ENCODE data around the gene DOCK11.
"Not testable (repeated sequence)": the region's sequence is repeated elsewhere in the genome, so short reads cannot be mapped to it uniquely, and the experiment has no call there.

The DOCK11 gene

GRCh38 chrX:118583781-118584180 lies 88.2 kb downstream of the DOCK11 start:
- Histone ChIP-seq H3K27ac (no peak overlapping the region), H3K9ac (ENCODE audit: insufficient read length) (no peak overlapping the region), H3K4me3 (no peak overlapping the region), H3K9me3 (ENCODE audit: low read depth, low read length) (no peaks in the 10 kb centered on the region), H3K36me3 (ENCODE audit: insufficient read depth, low read length) (no peaks in the 10 kb centered on the region)
- TF ChIP-seq EZH2 (IDR thresholded peaks at IDR 0.05) (no peak), POLR2AphosphoS5 (IDR thresholded peaks at IDR 0.05; ENCODE audit: borderline replicate concordance, low read depth, low read length) (no peak), FOXP2 (optimal IDR thresholded peaks at IDR 0.05; ENCODE audit: control extremely low read depth, extremely low read length, insufficient read depth) (no peak)
- DNase-seq (ENCODE audit: low read depth, low spot score) = no peak

GRCh38 chrX:118585296-118585695 lies 89.7 kb downstream of the DOCK11 start:
- TF ChIP-seq FOXP2 (optimal IDR thresholded peaks at IDR 0.05; ENCODE audit: control extremely low read depth, extremely low read length, insufficient read depth) (no peak), POLR2AphosphoS5 (IDR thresholded peaks at IDR 0.05; ENCODE audit: borderline replicate concordance, low read depth, low read length) (no peak), EZH2 (IDR thresholded peaks at IDR 0.05) (no peak)
- no peak overlapping the region for H3K4me3 ChIP-seq
- H3K9me3 ChIP-seq (ENCODE audit: low read depth, low read length) = no peaks in the 10 kb centered on the region
- no peak overlapping the region for H3K9ac ChIP-seq (ENCODE audit: insufficient read length)
- no peak for DNase-seq (ENCODE audit: low read depth, low spot score)
- no peaks in the 10 kb centered on the region for H3K36me3 ChIP-seq (ENCODE audit: insufficient read depth, low read length)
- H3K27ac ChIP-seq = no peak overlapping the region

GRCh38 chrX:118586206-118586605 lies 90.6 kb downstream of the DOCK11 start:
- not testable (repeated sequence) for H3K9ac ChIP-seq (ENCODE audit: insufficient read length); H3K4me3 ChIP-seq; DNase-seq (ENCODE audit: low read depth, low spot score); H3K36me3 ChIP-seq (ENCODE audit: insufficient read depth, low read length); H3K9me3 ChIP-seq (ENCODE audit: low read depth, low read length); H3K27ac ChIP-seq

GRCh38 chrX:118588715-118589114 lies 93.1 kb downstream of the DOCK11 start:
- no peaks in the 10 kb centered on the region for H3K9me3 ChIP-seq (ENCODE audit: low read depth, low read length)
- H3K4me3 ChIP-seq = no peak overlapping the region
- H3K27ac ChIP-seq = no peak overlapping the region
- no peak overlapping the region for H3K9ac ChIP-seq (ENCODE audit: insufficient read length)
- H3K36me3 ChIP-seq (ENCODE audit: insufficient read depth, low read length) = no peaks in the 10 kb centered on the region
- no peak for DNase-seq (ENCODE audit: low read depth, low spot score)
- TF ChIP-seq EZH2 (IDR thresholded peaks at IDR 0.05) = no peak
- TF ChIP-seq POLR2AphosphoS5 (IDR thresholded peaks at IDR 0.05; ENCODE audit: borderline replicate concordance, low read depth, low read length) = no peak
- TF ChIP-seq FOXP2 (optimal IDR thresholded peaks at IDR 0.05; ENCODE audit: control extremely low read depth, extremely low read length, insufficient read depth) = no peak

GRCh38 chrX:118589227-118589626 lies 93.6 kb downstream of the DOCK11 start:
- TF ChIP-seq FOXP2 (optimal IDR thresholded peaks at IDR 0.05; ENCODE audit: control extremely low read depth, extremely low read length, insufficient read depth) (no peak), POLR2AphosphoS5 (IDR thresholded peaks at IDR 0.05; ENCODE audit: borderline replicate concordance, low read depth, low read length) (no peak), EZH2 (IDR thresholded peaks at IDR 0.05) (no peak)

GRCh38 chrX:118593407-118593806 lies 97.8 kb downstream of the DOCK11 start:
- no peaks in the 10 kb centered on the region for H3K9me3 ChIP-seq (ENCODE audit: low read depth, low read length)
- no peak for DNase-seq (ENCODE audit: low read depth, low spot score)
- TF ChIP-seq FOXP2 (optimal IDR thresholded peaks at IDR 0.05; ENCODE audit: control extremely low read depth, extremely low read length, insufficient read depth) = no peak
- no peak for TF ChIP-seq POLR2AphosphoS5 (IDR thresholded peaks at IDR 0.05; ENCODE audit: borderline replicate concordance, low read depth, low read length)
- TF ChIP-seq EZH2 (IDR thresholded peaks at IDR 0.05) = no peak
- H3K4me3 ChIP-seq = no peak overlapping the region
- H3K27ac ChIP-seq = no peak overlapping the region
- no peaks in the 10 kb centered on the region for H3K36me3 ChIP-seq (ENCODE audit: insufficient read depth, low read length)
- no peak overlapping the region for H3K9ac ChIP-seq (ENCODE audit: insufficient read length)

More at GRCh38 chrX:118589227-118589626, 93.6 kb downstream of the DOCK11 start:
- no peak for DNase-seq (ENCODE audit: low read depth, low spot score)
- Histone ChIP-seq H3K9me3 (ENCODE audit: low read depth, low read length) (no peaks in the 10 kb centered on the region), H3K27ac (no peak overlapping the region), H3K36me3 (ENCODE audit: insufficient read depth, low read length) (no peaks in the 10 kb centered on the region), H3K4me3 (no peak overlapping the region), H3K9ac (ENCODE audit: insufficient read length) (no peak overlapping the region)

- no peak overlapping the region for H3K4me3 ChIP-seq
These were observed 99.2 kb downstream of the DOCK11 start for GRCh38 chrX:118594697-118595420.

GRCh38 chrX:118595501-118596042 lies 100.0 kb downstream of the DOCK11 start:
- TF ChIP-seq POLR2AphosphoS5 (IDR thresholded peaks at IDR 0.05; ENCODE audit: borderline replicate concordance, low read depth, low read length) (no peak), EZH2 (IDR thresholded peaks at IDR 0.05) (no peak), FOXP2 (optimal IDR thresholded peaks at IDR 0.05; ENCODE audit: control extremely low read depth, extremely low read length, insufficient read depth) (no peak)

More at GRCh38 chrX:118594697-118595420, 99.2 kb downstream of the DOCK11 start:
- TF ChIP-seq EZH2 (IDR thresholded peaks at IDR 0.05) (no peak), POLR2AphosphoS5 (IDR thresholded peaks at IDR 0.05; ENCODE audit: borderline replicate concordance, low read depth, low read length) (no peak), FOXP2 (optimal IDR thresholded peaks at IDR 0.05; ENCODE audit: control extremely low read depth, extremely low read length, insufficient read depth) (no peak)
- Histone ChIP-seq H3K9me3 (ENCODE audit: low read depth, low read length) (no peaks in the 10 kb centered on the region), H3K27ac (no peak overlapping the region), H3K36me3 (ENCODE audit: insufficient read depth, low read length) (no peaks in the 10 kb centered on the region), H3K9ac (ENCODE audit: insufficient read length) (no peak overlapping the region)
- no peak for DNase-seq (ENCODE audit: low read depth, low spot score)

GRCh38 chrX:118596390-118596789 lies 100.8 kb downstream of the DOCK11 start:
- Histone ChIP-seq H3K27ac (no peak overlapping the region), H3K36me3 (ENCODE audit: insufficient read depth, low read length) (no peaks in the 10 kb centered on the region), H3K9me3 (ENCODE audit: low read depth, low read length) (no peaks in the 10 kb centered on the region), H3K9ac (ENCODE audit: insufficient read length) (no peak overlapping the region), H3K4me3 (no peak overlapping the region)
- DNase-seq (ENCODE audit: low read depth, low spot score) = no peak
- TF ChIP-seq EZH2 (IDR thresholded peaks at IDR 0.05) = no peak
- no peak for TF ChIP-seq FOXP2 (optimal IDR thresholded peaks at IDR 0.05; ENCODE audit: control extremely low read depth, extremely low read length, insufficient read depth)
- no peak for TF ChIP-seq POLR2AphosphoS5 (IDR thresholded peaks at IDR 0.05; ENCODE audit: borderline replicate concordance, low read depth, low read length)

More at GRCh38 chrX:118595501-118596042, 100.0 kb downstream of the DOCK11 start:
- H3K9ac ChIP-seq (ENCODE audit: insufficient read length) = no peak overlapping the region
- H3K4me3 ChIP-seq = no peak overlapping the region
- no peaks in the 10 kb centered on the region for H3K36me3 ChIP-seq (ENCODE audit: insufficient read depth, low read length)
- no peak overlapping the region for H3K27ac ChIP-seq
- no peaks in the 10 kb centered on the region for H3K9me3 ChIP-seq (ENCODE audit: low read depth, low read length)
- DNase-seq (ENCODE audit: low read depth, low spot score) = no peak
